ENCODE data around the gene MDK. TPM values are rescaled to one million over a fixed set of nuclear protein-coding genes. Genes with fewer than 3 reads are reported as not detected.
A peak's percentile ranks its signal among the peaks of the same experiment; 100 is the strongest.

The MDK gene
- total RNA-seq, 1 donor, result 27.5 TPM

GRCh38 chr11:46357483-46357936 is 24.0 kb upstream of the MDK start:
- peaks cover 4% of the 10 kb centered on the region for H4K20me1 ChIP-seq (ENCODE audit: insufficient read depth, low read length)
- H2AFZ ChIP-seq (ENCODE audit: low read length), result no peak overlapping the region
- no peak overlapping the region for H3K4me3 ChIP-seq (ENCODE audit: insufficient read depth, low read length)
- H3K4me2 ChIP-seq (ENCODE audit: insufficient read depth, low read length), result no peak overlapping the region
- TF ChIP-seq CTCF (IDR thresholded peaks at IDR 0.05; ENCODE audit: extremely low read depth, low read depth, low read length), result no peak
- no peaks in the 10 kb centered on the region for H3K27me3 ChIP-seq (ENCODE audit: insufficient read depth, low read length)
- H3K79me2 ChIP-seq (ENCODE audit: insufficient read depth, low read length), result peaks cover 61% of the 10 kb centered on the region
- no peak overlapping the region for H3K27ac ChIP-seq (ENCODE audit: low read depth, low read length)
- no peaks in the 10 kb centered on the region for H3K36me3 ChIP-seq (ENCODE audit: insufficient read depth, low read length)
- H3K9me3 ChIP-seq (ENCODE audit: low read depth, low read length), result no peaks in the 10 kb centered on the region
- peaks cover 33% of the 10 kb centered on the region for H3K4me1 ChIP-seq (ENCODE audit: insufficient read depth, low read length)
- DNase-seq (ENCODE audit: insufficient read length, low spot score, missing footprints), result no peak

GRCh38 chr11:46359953-46360352 is 21.5 kb upstream of the MDK start:
- peaks cover 41% of the 10 kb centered on the region for H3K4me1 ChIP-seq (ENCODE audit: insufficient read depth, low read length)
- H3K4me3 ChIP-seq (ENCODE audit: insufficient read depth, low read length), result no peak overlapping the region
- H2AFZ ChIP-seq (ENCODE audit: low read length), result no peak overlapping the region
- H3K36me3 ChIP-seq (ENCODE audit: insufficient read depth, low read length), result no peaks in the 10 kb centered on the region
- no peak for TF ChIP-seq CTCF (IDR thresholded peaks at IDR 0.05; ENCODE audit: extremely low read depth, low read depth, low read length)
- no peaks in the 10 kb centered on the region for H3K27me3 ChIP-seq (ENCODE audit: insufficient read depth, low read length)
- peaks cover 63% of the 10 kb centered on the region for H3K79me2 ChIP-seq (ENCODE audit: insufficient read depth, low read length)
- no peak overlapping the region for H3K4me2 ChIP-seq (ENCODE audit: insufficient read depth, low read length)
- H4K20me1 ChIP-seq (ENCODE audit: insufficient read depth, low read length), result peaks cover 12% of the 10 kb centered on the region
- DNase-seq (ENCODE audit: insufficient read length, low spot score, missing footprints), result no peak
- no peak overlapping the region for H3K27ac ChIP-seq (ENCODE audit: low read depth, low read length)
- H3K9me3 ChIP-seq (ENCODE audit: low read depth, low read length), result no peaks in the 10 kb centered on the region

GRCh38 chr11:46360878-46361277 is 20.6 kb upstream of the MDK start:
- peaks cover 41% of the 10 kb centered on the region for H3K4me1 ChIP-seq (ENCODE audit: insufficient read depth, low read length)
- peak overlapping the region; percentile 42 for H2AFZ ChIP-seq (ENCODE audit: low read length)
- no peak for TF ChIP-seq CTCF (IDR thresholded peaks at IDR 0.05; ENCODE audit: extremely low read depth, low read depth, low read length)
- H3K9me3 ChIP-seq (ENCODE audit: low read depth, low read length), result no peaks in the 10 kb centered on the region
- DNase-seq (ENCODE audit: insufficient read length, low spot score, missing footprints), result no peak
- peak overlapping the region; percentile 88 for H3K27ac ChIP-seq (ENCODE audit: low read depth, low read length)
- H3K4me2 ChIP-seq (ENCODE audit: insufficient read depth, low read length), result peak overlapping the region; percentile 61
- H4K20me1 ChIP-seq (ENCODE audit: insufficient read depth, low read length), result peaks cover 12% of the 10 kb centered on the region
- no peaks in the 10 kb centered on the region for H3K36me3 ChIP-seq (ENCODE audit: insufficient read depth, low read length)
- H3K79me2 ChIP-seq (ENCODE audit: insufficient read depth, low read length), result peaks cover 60% of the 10 kb centered on the region
- peak overlapping the region; percentile 59 for H3K4me3 ChIP-seq (ENCODE audit: insufficient read depth, low read length)
- H3K27me3 ChIP-seq (ENCODE audit: insufficient read depth, low read length), result no peaks in the 10 kb centered on the region

- Histone ChIP-seq H3K4me3 (ENCODE audit: insufficient read depth, low read length) (peak overlapping the region; percentile 59), H3K4me1 (ENCODE audit: insufficient read depth, low read length) (peaks cover 41% of the 10 kb centered on the region), H3K4me2 (ENCODE audit: insufficient read depth, low read length) (peak overlapping the region; percentile 61), H4K20me1 (ENCODE audit: insufficient read depth, low read length) (peaks cover 12% of the 10 kb centered on the region), H3K9me3 (ENCODE audit: low read depth, low read length) (no peaks in the 10 kb centered on the region), H3K36me3 (ENCODE audit: insufficient read depth, low read length) (no peaks in the 10 kb centered on the region), H3K27me3 (ENCODE audit: insufficient read depth, low read length) (no peaks in the 10 kb centered on the region), H3K27ac (ENCODE audit: low read depth, low read length) (peak overlapping the region; percentile 88), H3K79me2 (ENCODE audit: insufficient read depth, low read length) (peaks cover 54% of the 10 kb centered on the region), H2AFZ (ENCODE audit: low read length) (peak overlapping the region; percentile 42)
- no peak for TF ChIP-seq CTCF (IDR thresholded peaks at IDR 0.05; ENCODE audit: extremely low read depth, low read depth, low read length)
- peak; percentile 98 for DNase-seq (ENCODE audit: insufficient read length, low spot score, missing footprints)
These were observed 19.9 kb upstream of the MDK start for GRCh38 chr11:46361283-46362155.
